HCT116 (cell line): ENCODE data around the gene CLCA4. TPM values are rescaled to one million over a fixed set of nuclear protein-coding genes. Genes with fewer than 3 reads are reported as not detected.

Source experiments
- ATAC-seq: fragments of 200-7000 bp; cut with Tn5 transposase; 2 replicates; pipeline ENCODE4 v1.9.1; 2020; ENCODE audit warnings: mild to moderate bottlenecking, moderate library complexity
- BruUV-seq: library from RNA; stranded (reverse); fragments of 400-500 nt; replicated peaks from 2 replicates; lab custom pipeline; 2021; lab: Mats Ljungman, UMichigan
- CTCF ChIA-PET: fragments of 300-600 bp; sonication (Branson Sonifier 250); formaldehyde crosslinking; loops from one replicate; lab custom pipeline; 2021; ENCODE audit warnings: antibody characterized with exemption; lab: Charles Lee
- POLR2A ChIA-PET: fragments of 300-600, 350-600 bp; sonication (Branson Sonifier 250); formaldehyde crosslinking; loops from one replicate; lab custom pipeline; 2021; ENCODE audit warnings: antibody characterized with exemption; lab: Charles Lee
- RAD21 ChIA-PET, 2 experiments: fragments of 300-600 bp; sonication (Branson Sonifier 250); formaldehyde crosslinking; loops; one replicate each; lab custom pipeline; 2023; ENCODE audit warnings: low total read pairs in 2 of 2; ENCODE audit not compliant: uncharacterized antibody in 2 of 2, unreplicated experiment in 2 of 2, low non-redundant PET in 1 of 2; lab: Charles Lee
- DNase-seq: peaks from one replicate; pipeline ENCODE4 v3.0.0-alpha.2; 2010; ENCODE audit warnings: low read depth, low spot score
- H2AFZ ChIP-seq: fragments of 200-600 bp; shearing (Covaris generic), sonication (generic); 2 replicates; pipeline ENCODE4 v1.6.1; 2017; ENCODE audit warnings: low read depth, mixed run types, mixed read lengths, antibody characterized with exemption, low read length; ENCODE audit not compliant: poor library complexity, severe bottlenecking
- H3K27ac ChIP-seq: 2 replicates; pipeline ENCODE4 v1.5.1; 2012; ENCODE audit warnings: low read depth, low read length
- H3K27me3 ChIP-seq: fragments of 200-600 bp; sonication (generic); 2 replicates; pipeline ENCODE4 v1.6.1; 2016; ENCODE audit warnings: mixed run types, low read length, mixed read lengths; ENCODE audit not compliant: insufficient read depth
- H3K36me3 ChIP-seq, 2 experiments: fragments of 200-500 bp in 1 of 2; fragments of 200-600 bp in 1 of 2; sonication (Bioruptor generic) in 1 of 2; sonication (generic) in 1 of 2; 2 replicates each; pipeline versions ENCODE4 v1.5.1 to v1.6.1; 2014 to 2016; ENCODE audit warnings: low read length in 2 of 2, inconsistent platforms in 1 of 2, mixed read lengths in 1 of 2, mixed run types in 1 of 2; ENCODE audit not compliant: insufficient read depth in 2 of 2, control insufficient read depth in 1 of 2
- H3K4me1 ChIP-seq, 2 experiments: fragments of 200-600 bp in 1 of 2; sonication (generic) in 1 of 2; 2 replicates each; pipeline versions ENCODE4 v1.5.1 to v1.6.1; 2012 to 2017; ENCODE audit warnings: low read length in 2 of 2, inconsistent platforms in 1 of 2, mild to moderate bottlenecking in 1 of 2, mixed read lengths in 1 of 2, mixed run types in 1 of 2, moderate library complexity in 1 of 2; ENCODE audit not compliant: insufficient read depth in 2 of 2, control insufficient read depth in 1 of 2
- H3K4me2 ChIP-seq: fragments of 200-600 bp; sonication (generic); 2 replicates; pipeline ENCODE4 v1.6.1; 2017; ENCODE audit warnings: mixed run types, low read length, mixed read lengths
- H3K4me3 ChIP-seq, 2 experiments: fragments of 200-600 bp in 1 of 2; sonication (generic) in 1 of 2; replicated peaks in 1 of 2; 2 replicates each; pipeline ENCODE4 v1.5.1; 2011 to 2016; ENCODE audit warnings: low read length in 2 of 2, control low read depth in 1 of 2, low read depth in 1 of 2, mild to moderate bottlenecking in 1 of 2, mixed read lengths in 1 of 2, mixed run types in 1 of 2
- H3K79me2 ChIP-seq: fragments of 200-600 bp; sonication (generic); 2 replicates; pipeline ENCODE4 v1.6.1; 2017; ENCODE audit warnings: mild to moderate bottlenecking, mixed run types, low read length, moderate library complexity, mixed read lengths; ENCODE audit not compliant: insufficient read depth
- H3K9ac ChIP-seq: fragments of 200-600 bp; sonication (generic); 2 replicates; pipeline ENCODE4 v1.6.1; 2016; ENCODE audit warnings: low read length, mixed read lengths
- H3K9me2 ChIP-seq: fragments of 200-600 bp; sonication (generic), shearing (Covaris generic); 2 replicates; pipeline ENCODE4 v1.6.1; 2017; ENCODE audit warnings: mixed run types, mild to moderate bottlenecking, moderate library complexity; ENCODE audit not compliant: insufficient read depth
- H3K9me3 ChIP-seq, 2 experiments: fragments of 200-500 bp in 1 of 2; fragments of 200-600 bp in 1 of 2; sonication (Bioruptor generic) in 1 of 2; sonication (generic) in 1 of 2; 2 replicates each; pipeline ENCODE4 v1.6.1; 2014 to 2017; ENCODE audit warnings: low read length in 2 of 2, mixed read lengths in 2 of 2, inconsistent platforms in 1 of 2, low read depth in 1 of 2, mild to moderate bottlenecking in 1 of 2, mixed run types in 1 of 2, moderate library complexity in 1 of 2; ENCODE audit not compliant: control insufficient read depth in 1 of 2, insufficient read depth in 1 of 2
- H4K20me1 ChIP-seq: fragments of 200-600 bp; sonication (generic), shearing (Covaris generic); 2 replicates; pipeline ENCODE4 v1.6.1; 2017; ENCODE audit warnings: mixed run types, mild to moderate bottlenecking, moderate library complexity; ENCODE audit not compliant: insufficient read depth
- CBX3 ChIP-seq: IDR thresholded peaks from 2 replicates; pipeline ENCODE4 v1.6.1; 2012; ENCODE audit warnings: low read depth
- CEBPB ChIP-seq: IDR thresholded peaks from 2 replicates; pipeline ENCODE4 v1.6.1; 2012; ENCODE audit warnings: low read depth
- ELF1 ChIP-seq: IDR thresholded peaks from 2 replicates; pipeline ENCODE4 v1.6.1; 2012; ENCODE audit warnings: low read depth, borderline replicate concordance
- EZH2 ChIP-seq: fragments of 200-600 bp; sonication (generic); IDR thresholded peaks from 2 replicates; pipeline ENCODE4 v1.6.1; 2017; ENCODE audit warnings: antibody characterized with exemption, mixed run types
- FOSL1 ChIP-seq: IDR thresholded peaks from 2 replicates; pipeline ENCODE4 v1.6.1; 2012; ENCODE audit warnings: low read depth
- JUND ChIP-seq: IDR thresholded peaks from 2 replicates; pipeline ENCODE4 v1.6.1; 2012
- POLR2A ChIP-seq: IDR thresholded peaks from 2 replicates; pipeline ENCODE4 v1.7.0; 2011; ENCODE audit warnings: borderline replicate concordance; ENCODE audit not compliant: insufficient read depth, insufficient read length; ENCODE audit errors: extremely low read depth
- POLR2AphosphoS5 ChIP-seq: IDR thresholded peaks from 2 replicates; pipeline ENCODE4 v1.6.1; 2011; ENCODE audit warnings: mild to moderate bottlenecking, low read depth, low read length, moderate library complexity
- SP1 ChIP-seq: IDR thresholded peaks from 2 replicates; pipeline ENCODE4 v1.6.1; 2012; ENCODE audit warnings: low read depth
- SRF ChIP-seq: IDR thresholded peaks from 2 replicates; pipeline ENCODE4 v1.6.1; 2012; ENCODE audit warnings: low read depth
- ZFX ChIP-seq: fragments of 450-650 bp; IDR thresholded peaks from 2 replicates; pipeline ENCODE4 v1.6.1; 2017
- ZNF274 ChIP-seq: fragments of 200-500 bp; sonication (Bioruptor generic); IDR thresholded peaks from 2 replicates; pipeline ENCODE4 v1.6.1; 2014; ENCODE audit warnings: mild to moderate bottlenecking, low read depth, low read length, inconsistent platforms
- intact Hi-C: fragments of 100-400 bp; cut with micrococcal nuclease; formaldehyde crosslinking; loops from 2 replicates; pipeline ENCODE4 v1.10.0; 2022
- total RNA-seq: library from RNA; stranded (reverse); gene quantifications from one replicate; pipeline ENCODE4 v1.2.1, GENCODE V29; 2021; ENCODE audit not compliant: unreplicated experiment
- TF ChIP-seq, protein P1 (sequence below): IDR thresholded peaks from 2 replicates; pipeline ENCODE4 v1.6.1; 2011; ENCODE audit warnings: mild to moderate bottlenecking, low read length, moderate library complexity; ENCODE audit not compliant: insufficient replicate concordance; ENCODE audit errors: extremely low read depth
- TF ChIP-seq, protein P2 (sequence below): IDR thresholded peaks from 2 replicates; pipeline ENCODE4 v1.6.1; 2012

CLCA4 gene
- total RNA-seq, 1 experiment from 2014 or later: not detected

DNA sequence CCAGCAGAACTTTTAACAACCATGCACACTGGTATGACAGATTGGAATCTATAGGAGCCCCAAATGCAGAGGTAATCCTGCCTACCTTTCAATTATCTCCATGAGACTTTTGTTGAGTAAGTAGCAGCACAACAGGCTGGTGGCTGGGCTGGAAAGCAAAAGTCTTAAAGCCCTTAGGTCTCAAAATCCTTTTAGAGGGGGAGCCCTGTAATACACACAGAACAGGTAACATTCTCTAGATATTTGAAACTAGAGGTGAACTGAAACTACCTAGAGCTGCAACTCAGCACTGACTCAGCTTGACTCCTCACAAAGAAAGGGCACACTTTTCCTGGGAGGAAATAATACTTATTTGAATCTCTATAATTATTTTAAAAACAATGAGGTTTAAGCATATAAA is 71.5 kb downstream of the CLCA4 start:
- Histone ChIP-seq H4K20me1 (no peaks in the 10 kb centered on the region), H2AFZ (no peak overlapping the region), H3K27ac (no peak overlapping the region), H3K79me2 (no peaks in the 10 kb centered on the region), H3K9me2 (no peaks in the 10 kb centered on the region), H3K27me3 (no peaks in the 10 kb centered on the region), H3K4me1 (no peaks in the 10 kb centered on the region), H3K4me2 (no peak overlapping the region), H3K4me3 (no peak overlapping the region), H3K9ac (no peak overlapping the region), H3K9me3 (no peaks in the 10 kb centered on the region), H3K36me3 (no peaks in the 10 kb centered on the region)
- no peak for TF ChIP-seq ELF1
- TF ChIP-seq, protein P1, sequence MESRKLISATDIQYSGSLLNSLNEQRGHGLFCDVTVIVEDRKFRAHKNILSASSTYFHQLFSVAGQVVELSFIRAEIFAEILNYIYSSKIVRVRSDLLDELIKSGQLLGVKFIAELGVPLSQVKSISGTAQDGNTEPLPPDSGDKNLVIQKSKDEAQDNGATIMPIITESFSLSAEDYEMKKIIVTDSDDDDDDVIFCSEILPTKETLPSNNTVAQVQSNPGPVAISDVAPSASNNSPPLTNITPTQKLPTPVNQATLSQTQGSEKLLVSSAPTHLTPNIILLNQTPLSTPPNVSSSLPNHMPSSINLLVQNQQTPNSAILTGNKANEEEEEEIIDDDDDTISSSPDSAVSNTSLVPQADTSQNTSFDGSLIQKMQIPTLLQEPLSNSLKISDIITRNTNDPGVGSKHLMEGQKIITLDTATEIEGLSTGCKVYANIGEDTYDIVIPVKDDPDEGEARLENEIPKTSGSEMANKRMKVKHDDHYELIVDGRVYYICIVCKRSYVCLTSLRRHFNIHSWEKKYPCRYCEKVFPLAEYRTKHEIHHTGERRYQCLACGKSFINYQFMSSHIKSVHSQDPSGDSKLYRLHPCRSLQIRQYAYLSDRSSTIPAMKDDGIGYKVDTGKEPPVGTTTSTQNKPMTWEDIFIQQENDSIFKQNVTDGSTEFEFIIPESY: no peak
- no peak for TF ChIP-seq CEBPB
- TF ChIP-seq CBX3: no peak
- no peak for TF ChIP-seq ZFX
- TF ChIP-seq POLR2A: no peak
- TF ChIP-seq EZH2: no peak
- TF ChIP-seq ZNF274: no peak
- TF ChIP-seq SRF: no peak
- TF ChIP-seq, protein P2, sequence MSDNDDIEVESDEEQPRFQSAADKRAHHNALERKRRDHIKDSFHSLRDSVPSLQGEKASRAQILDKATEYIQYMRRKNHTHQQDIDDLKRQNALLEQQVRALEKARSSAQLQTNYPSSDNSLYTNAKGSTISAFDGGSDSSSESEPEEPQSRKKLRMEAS: no peak
- no peak for TF ChIP-seq JUND
- TF ChIP-seq SP1: no peak
- TF ChIP-seq FOSL1: no peak
- TF ChIP-seq POLR2AphosphoS5: no peak
- no peak for DNase-seq
- intact Hi-C loops: no loop called here
- no TSS peak for BruUV-seq
- POLR2A ChIA-PET: no interaction called here
- RAD21 ChIA-PET: no interaction called here
- CTCF ChIA-PET: no interaction called here
- ATAC-seq: no peak
